DND-41 (cell line): ENCODE data around the gene SRD5A1.

Experiments used
- CTCF ChIP-seq: IDR thresholded peaks from 2 replicates; pipeline ENCODE4 v1.5.1; 2012; ENCODE audit warnings: borderline replicate concordance, low read length, moderate library complexity, mild to moderate bottlenecking; ENCODE audit not compliant: poor library complexity, severe bottlenecking; ENCODE audit errors: extremely low read depth
- EZH2 ChIP-seq: IDR thresholded peaks from 3 replicates; pipeline ENCODE4 v1.6.1; 2012; ENCODE audit warnings: borderline replicate concordance, low read depth, mild to moderate bottlenecking, moderate library complexity, low read length, inconsistent platforms; ENCODE audit not compliant: severe bottlenecking

- TF ChIP-seq CTCF, result no peak
- no peak for TF ChIP-seq EZH2
Measured at GRCh38 chr5:6700685-6701355, 67.6 kb downstream of the SRD5A1 start.
